GM18498 (cell line): ENCODE data around the gene GNG3.
"Not testable (repeated sequence)": the region's sequence is repeated elsewhere in the genome, so short reads cannot be mapped to it uniquely, and the experiment has no call there.

ENCODE experiments used
- ATAC-seq: cut with Tn5 transposase; IDR thresholded peaks from one replicate; pipeline ENCODE4 v1.9.1; 2021; ENCODE audit warnings: mild to moderate bottlenecking, moderate library complexity; ENCODE audit not compliant: unreplicated experiment

GNG3 gene

GRCh38 chr11:62716206-62716605 lies 8.7 kb downstream of the GNG3 start:
- ATAC-seq, result no peak

GRCh38 chr11:62716816-62717215 lies 9.3 kb downstream of the GNG3 start:
- no peak for ATAC-seq

- no peak for ATAC-seq
Observed at GRCh38 chr11:62719302-62719978, 12.0 kb downstream of the GNG3 start.

- ATAC-seq, result no peak
Observed at GRCh38 chr11:62721994-62722393, 14.5 kb downstream of the GNG3 start.

GRCh38 chr11:62724171-62724570 lies 16.7 kb downstream of the GNG3 start:
- ATAC-seq, result no peak

- ATAC-seq, result no peak
Observed at GRCh38 chr11:62725646-62726045, 18.2 kb downstream of the GNG3 start.

GRCh38 chr11:62726156-62726914 lies 18.9 kb downstream of the GNG3 start:
- peak; percentile 5 for ATAC-seq

- no peak for ATAC-seq
Observed at GRCh38 chr11:62726915-62727164, 19.4 kb downstream of the GNG3 start.

- ATAC-seq, result peak; percentile 76
Observed at GRCh38 chr11:62727165-62727871, 19.8 kb downstream of the GNG3 start, which contains the start of gene HNRNPUL2. Gene HNRNPUL2, minus strand, starts transcription at chr11:62727457. Its CDS starts 301 bp downstream, at chr11:62727156.

- ATAC-seq, result peak; percentile 52
Observed at GRCh38 chr11:62727872-62728170, 20.3 kb downstream of the GNG3 start.

GRCh38 chr11:62728171-62728988 lies 20.9 kb downstream of the GNG3 start, which contains the start of gene TTC9C:
Gene TTC9C, plus strand, starts transcription at chr11:62728486. Its CDS starts 363 bp downstream, at chr11:62728849.
- peak; percentile 25 for ATAC-seq

GRCh38 chr11:62730076-62730475 lies 22.6 kb downstream of the GNG3 start:
- not testable (repeated sequence) for ATAC-seq

- no peak for ATAC-seq
Observed at GRCh38 chr11:62732830-62733229, 25.4 kb downstream of the GNG3 start.

GRCh38 chr11:62737196-62737595 lies 29.7 kb downstream of the GNG3 start:
- ATAC-seq, result no peak

GRCh38 chr11:62747475-62748160 lies 40.1 kb downstream of the GNG3 start:
- no peak for ATAC-seq

GRCh38 chr11:62749931-62750330 lies 42.5 kb downstream of the GNG3 start:
- ATAC-seq, result not testable (repeated sequence)

GRCh38 chr11:62752177-62752785 lies 44.8 kb downstream of the GNG3 start:
- no peak for ATAC-seq

- ATAC-seq, result peak; percentile 2
Observed at GRCh38 chr11:62752994-62753735, 45.7 kb downstream of the GNG3 start.
